Peyer's patch (tissue), 4 donors: ENCODE data around the gene SCN11A.

Experiments
- POLR2A ChIP-seq, 2 donors: fragments of 450-650 bp; IDR thresholded peaks; one replicate each; pipeline ENCODE4 v1.5.1; 2017; ENCODE audit warnings: antibody characterized with exemption in 2 of 2, mild to moderate bottlenecking in 2 of 2, moderate library complexity in 2 of 2
- TF ChIP-seq, protein P1 (sequence below), 6 experiments: fragments of 450-650 bp in 4 of 6; fragments of 200-600 bp in 2 of 6; sonication (generic) in 1 of 6; IDR thresholded peaks; one replicate each; pipeline ENCODE4 v1.5.1; 2017 to 2019; ENCODE audit warnings: antibody characterized with exemption in 6 of 6, mild to moderate bottlenecking in 3 of 6, moderate library complexity in 1 of 6

DNA sequence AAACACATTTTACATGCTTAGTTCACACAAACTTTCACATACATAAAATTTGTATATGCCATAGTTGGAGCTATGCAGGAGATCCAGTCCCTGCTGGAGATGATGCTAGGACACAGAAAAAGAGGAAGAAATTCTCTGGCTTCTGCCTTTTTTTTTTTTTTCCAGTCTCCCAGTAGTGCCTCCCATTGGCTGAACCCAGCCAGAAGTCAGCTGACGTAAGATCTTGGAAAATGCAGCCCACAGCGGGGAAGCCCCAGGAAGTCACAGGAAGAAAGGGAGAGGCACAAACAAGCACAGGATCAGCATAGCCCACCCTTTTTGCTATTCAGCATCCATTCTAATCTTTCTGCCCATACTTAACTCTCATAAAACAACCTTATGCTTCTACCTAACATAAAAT, 38.5 kb downstream of the SCN11A start:
- TF ChIP-seq POLR2A (IDR thresholded peaks at IDR 0.05) = no peak
- TF ChIP-seq, protein P1, sequence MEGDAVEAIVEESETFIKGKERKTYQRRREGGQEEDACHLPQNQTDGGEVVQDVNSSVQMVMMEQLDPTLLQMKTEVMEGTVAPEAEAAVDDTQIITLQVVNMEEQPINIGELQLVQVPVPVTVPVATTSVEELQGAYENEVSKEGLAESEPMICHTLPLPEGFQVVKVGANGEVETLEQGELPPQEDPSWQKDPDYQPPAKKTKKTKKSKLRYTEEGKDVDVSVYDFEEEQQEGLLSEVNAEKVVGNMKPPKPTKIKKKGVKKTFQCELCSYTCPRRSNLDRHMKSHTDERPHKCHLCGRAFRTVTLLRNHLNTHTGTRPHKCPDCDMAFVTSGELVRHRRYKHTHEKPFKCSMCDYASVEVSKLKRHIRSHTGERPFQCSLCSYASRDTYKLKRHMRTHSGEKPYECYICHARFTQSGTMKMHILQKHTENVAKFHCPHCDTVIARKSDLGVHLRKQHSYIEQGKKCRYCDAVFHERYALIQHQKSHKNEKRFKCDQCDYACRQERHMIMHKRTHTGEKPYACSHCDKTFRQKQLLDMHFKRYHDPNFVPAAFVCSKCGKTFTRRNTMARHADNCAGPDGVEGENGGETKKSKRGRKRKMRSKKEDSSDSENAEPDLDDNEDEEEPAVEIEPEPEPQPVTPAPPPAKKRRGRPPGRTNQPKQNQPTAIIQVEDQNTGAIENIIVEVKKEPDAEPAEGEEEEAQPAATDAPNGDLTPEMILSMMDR (IDR thresholded peaks at IDR 0.05) = no peak
